HCEC 1CT (cell line): ENCODE results near the gene LCP2.

Source experiments
- DNase-seq: peaks from one replicate; pipeline ENCODE4 v3.0.0-alpha.2; 2017

The LCP2 gene

DNA sequence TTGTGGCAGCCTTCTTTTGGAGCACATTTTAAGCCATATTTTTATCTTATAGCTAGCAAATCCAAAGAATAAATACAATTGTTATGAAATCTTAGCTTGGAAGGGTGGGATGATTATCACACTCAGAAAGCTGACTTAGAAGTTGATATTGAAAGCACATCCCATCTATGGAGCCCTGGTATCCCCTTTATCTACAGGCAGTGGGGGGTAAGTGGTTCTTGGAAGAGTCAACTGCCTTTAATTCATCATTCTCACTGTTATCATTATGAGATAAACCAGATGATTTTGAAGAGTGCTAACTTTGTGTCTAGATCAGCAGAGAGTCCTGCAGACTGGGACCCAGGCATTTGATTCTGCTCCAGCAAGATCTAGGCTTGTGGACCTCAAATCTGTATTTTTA is 3.0 kb downstream of the LCP2 start:
- DNase-seq, result no peak

DNA sequence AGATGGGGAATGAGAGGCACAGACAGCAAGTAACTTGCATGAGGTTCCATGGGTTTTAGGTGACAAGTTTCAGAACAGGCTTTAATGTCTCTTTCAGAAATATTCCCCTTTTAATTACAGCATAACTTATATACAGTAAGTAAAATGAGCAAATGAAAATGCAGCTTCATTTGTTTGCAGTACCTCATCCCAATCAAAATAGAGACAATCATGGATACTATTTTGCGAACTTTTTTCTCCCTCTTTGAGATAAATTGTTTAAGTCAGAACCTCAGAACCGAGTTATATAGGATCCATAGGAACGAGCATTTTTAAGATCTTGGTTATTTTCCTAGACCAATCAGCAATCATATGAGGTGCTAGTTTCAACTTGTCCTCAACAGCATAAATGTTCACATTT is 3.5 kb downstream of the LCP2 start:
- DNase-seq, result no peak

DNA sequence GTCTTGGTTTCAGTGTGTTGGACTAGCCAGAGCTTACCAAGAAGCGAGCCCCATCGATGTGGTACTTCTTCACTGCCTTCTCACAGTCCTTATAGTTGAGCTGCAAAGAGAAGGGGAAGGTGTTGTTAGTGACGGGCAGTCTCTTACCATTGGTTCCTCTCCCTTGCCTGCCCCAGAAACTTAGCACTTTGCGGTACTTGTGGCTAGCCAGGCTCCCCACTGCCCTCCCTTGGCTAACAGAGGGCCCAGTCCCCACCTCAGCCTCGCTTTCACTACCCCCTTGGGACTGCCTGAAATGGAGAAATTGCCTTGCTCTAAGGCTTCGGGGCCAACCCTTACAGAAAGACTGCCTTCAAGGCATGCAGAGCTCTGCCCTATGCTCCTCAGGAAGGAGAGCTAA is 4.3 kb downstream of the LCP2 start:
- no peak for DNase-seq

DNA sequence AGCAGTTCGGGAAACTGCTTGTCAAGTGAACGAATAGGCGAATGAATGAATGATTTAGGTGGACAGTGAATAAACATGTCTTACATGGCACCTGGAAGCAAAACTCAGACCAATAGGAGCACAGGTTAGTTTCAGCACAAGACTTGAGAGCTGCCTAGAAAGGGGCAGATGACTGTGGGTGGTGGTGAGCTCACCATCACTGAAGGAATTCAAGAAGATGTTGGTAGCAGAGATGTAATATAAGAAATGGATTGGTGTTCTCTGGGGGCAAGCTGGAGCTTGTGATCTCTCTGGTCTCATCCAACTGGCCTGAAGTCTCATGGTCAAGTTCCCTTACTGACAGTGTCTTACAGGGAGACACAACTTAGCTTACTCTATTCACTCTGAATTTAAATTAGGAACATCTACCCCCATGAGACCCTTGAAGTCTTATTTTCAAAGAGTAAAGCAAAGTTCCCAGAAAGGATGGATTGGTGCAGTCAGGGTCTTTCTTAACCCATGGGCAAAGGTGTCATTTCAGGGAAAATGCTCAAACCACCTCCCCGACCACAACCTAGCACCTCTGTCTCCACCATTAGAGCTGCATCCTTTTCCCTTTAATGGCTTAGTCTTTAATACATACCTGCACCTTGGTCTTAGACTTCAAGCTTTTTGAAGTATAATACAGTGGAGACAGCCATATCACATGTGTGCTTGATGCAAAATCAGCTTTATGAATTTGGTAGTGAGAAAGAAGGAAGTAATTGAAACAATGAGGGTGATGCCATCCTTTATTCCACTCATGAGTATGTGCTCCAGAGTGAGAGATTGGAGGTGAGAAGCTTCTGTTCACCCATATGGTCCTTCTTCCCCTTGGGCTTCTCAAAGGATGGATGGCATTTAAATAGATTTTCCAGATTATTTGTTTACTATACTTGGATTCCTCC is 5.1 kb downstream of the LCP2 start:
- no peak for DNase-seq

DNA sequence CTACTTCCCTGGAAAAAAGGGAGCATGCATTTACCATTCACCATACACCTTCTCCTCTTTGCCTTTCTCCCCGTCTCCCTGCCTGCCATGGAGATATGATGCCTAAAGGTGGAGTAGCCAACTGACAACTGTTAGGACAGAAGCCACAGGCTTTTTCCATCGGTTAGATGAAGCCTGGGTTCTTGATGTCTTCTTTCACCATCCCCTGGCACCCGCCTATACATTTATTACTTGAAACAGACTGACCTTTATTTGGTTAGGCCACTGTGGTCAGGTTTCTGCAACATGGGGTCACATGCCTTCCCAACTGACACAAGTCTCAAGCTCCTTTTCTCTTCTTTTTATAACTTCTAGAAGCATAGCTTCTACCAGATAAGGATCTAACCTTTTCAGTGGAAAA is 7.1 kb downstream of the LCP2 start:
- no peak for DNase-seq

GRCh38 chr5:170289764-170290163 is 7.8 kb downstream of the LCP2 start:
- no peak for DNase-seq

GRCh38 chr5:170289121-170289520 is 8.5 kb downstream of the LCP2 start:
- no peak for DNase-seq

- no peak for DNase-seq
Observed at GRCh38 chr5:170288551-170288950, 9.0 kb downstream of the LCP2 start.

- DNase-seq, result no peak
Observed at GRCh38 chr5:170288151-170288550, 9.4 kb downstream of the LCP2 start.

DNA sequence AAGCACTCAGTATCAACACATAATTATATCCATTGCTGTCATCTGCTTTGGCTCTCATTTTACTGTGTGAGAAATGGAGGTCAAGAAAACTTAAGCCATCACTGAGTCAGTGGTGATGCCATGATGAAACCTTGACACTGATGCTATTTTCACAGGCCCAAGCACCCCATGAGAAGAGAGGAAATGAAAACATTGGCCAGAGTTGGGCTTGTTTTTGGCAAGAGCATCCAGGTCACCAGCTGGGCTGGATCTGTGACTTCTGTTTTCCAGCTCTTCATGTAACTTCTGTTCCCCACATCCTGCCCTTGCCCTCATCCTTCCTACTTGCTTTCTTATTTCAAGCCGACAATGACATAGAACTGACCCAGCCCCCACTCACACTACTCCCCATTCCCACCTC is 10.0 kb downstream of the LCP2 start:
- no peak for DNase-seq

DNA sequence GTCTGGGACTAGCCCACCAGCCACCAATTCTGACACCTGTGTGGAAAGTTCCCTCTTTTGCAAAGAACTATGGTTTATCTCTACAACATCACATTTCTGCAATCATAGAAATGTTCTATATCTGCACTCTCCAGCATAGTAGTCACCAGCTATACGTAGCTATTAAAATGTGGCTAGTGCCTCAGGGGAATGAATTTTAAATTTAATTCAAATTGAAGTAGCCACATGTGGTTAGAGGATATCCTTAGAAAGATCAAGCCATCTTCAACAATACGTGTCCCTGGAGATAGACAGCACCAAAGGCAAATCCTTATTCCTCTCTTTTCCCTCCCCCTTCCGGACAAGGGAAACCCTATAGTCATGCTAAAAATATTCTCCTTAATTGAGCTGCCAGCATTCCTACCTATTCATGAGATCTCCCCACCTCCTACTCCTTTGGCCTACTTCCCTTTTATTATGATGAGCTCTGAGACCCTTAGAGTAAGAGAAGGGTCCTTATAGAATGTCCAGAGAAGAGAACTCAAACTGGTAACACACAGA is 11.1 kb downstream of the LCP2 start:
- DNase-seq, result no peak

DNA sequence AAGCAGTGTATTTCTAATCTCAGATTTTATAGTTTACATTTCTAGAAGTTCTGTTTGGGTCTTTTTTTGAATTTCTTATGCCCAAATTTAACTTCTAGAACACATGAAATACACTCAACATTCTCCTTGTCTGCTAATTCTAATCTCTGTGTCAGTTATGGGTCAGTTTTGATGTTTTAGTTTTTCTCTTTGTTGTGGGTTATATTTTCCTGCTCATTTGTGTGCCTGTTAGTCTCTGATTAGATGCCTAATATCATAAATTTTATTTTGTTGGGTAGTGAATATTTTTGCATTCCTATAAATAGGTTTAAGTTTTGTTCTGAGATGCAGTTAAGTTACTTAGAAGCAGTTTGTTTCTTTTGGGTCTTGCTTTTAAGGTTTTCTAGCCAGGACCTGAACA is 12.4 kb downstream of the LCP2 start:
- DNase-seq, result no peak

DNA sequence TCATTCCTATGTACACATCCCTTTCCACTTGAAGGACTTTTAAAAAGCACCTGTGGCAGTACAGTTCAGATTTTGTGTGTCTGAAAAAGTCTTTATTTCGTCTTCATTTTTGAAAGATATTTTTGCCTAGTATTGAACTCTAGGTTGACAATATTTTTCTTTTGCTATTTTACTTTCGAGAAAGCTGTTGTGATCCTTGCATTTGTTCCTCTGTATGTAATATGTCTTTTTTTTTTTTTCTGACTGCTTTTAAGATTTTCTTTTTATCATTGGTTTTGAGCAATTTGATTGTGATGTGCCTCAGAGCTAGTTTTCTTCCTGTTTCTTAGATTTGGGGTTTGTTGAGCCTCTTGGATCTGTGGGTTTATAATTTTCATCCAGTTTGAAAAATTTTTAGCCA is 13.3 kb downstream of the LCP2 start:
- DNase-seq, result no peak

DNA sequence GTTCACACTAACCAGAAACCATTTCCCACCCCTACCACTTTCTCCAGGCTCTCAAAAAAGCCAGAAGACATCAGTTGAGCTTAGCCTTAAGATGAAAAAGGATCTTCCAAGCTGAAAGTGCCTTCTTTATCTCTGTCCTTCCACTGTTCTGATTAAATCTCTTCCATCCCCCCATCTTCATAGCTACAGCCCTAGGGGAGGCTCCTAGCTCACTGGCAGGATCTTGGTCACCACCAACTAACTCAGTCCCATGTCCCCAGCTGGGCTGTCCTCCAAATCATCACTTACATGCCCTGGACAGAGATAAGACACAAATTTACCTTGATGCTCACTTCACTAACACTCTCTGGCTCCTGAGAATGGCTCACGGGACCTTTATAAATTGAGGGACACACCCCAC is 14.3 kb downstream of the LCP2 start:
- no peak for DNase-seq

DNA sequence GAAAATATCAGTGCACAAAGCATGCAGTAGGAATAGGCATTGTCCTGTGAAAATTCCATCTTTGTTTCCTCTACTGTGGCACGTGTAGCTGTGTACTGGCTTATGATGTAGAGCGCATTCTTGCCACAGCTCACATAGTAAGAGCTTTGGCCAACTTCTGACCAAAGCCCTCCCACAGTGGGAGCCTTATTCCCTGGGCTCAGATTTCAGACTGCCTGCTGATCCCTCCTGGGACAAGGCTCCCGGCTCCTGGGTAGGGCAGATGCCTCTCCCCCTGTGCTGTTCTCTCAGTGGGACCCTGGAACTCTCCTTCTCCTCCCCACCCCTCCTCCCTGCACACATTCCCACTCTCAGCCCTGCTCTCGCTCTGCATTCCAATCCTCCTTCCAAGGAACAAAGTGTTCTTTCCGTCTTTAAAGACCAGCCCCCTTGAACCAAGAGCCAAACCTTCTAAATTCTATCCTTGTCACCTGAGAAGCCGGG is 17.5 kb downstream of the LCP2 start:
- DNase-seq, result no peak

DNA sequence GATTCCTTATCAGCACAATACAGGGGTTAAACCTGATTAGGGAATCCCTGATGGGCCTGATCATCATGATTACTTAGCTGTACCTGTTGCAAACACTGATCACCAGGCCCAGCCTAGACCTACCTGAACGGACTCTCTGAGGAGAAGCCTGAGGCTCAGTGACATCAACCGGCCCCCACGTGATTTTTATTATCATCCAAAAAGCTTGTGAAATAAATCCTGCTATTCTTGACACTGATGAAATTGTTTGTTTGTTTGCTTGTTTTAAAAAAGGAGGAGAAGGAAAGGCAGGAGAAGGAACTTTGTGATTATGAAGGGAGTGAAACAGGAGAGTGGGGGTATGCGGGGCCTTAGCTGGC is 18.1 kb downstream of the LCP2 start:
- DNase-seq, result no peak

GRCh38 chr5:170278611-170279458 is 18.7 kb downstream of the LCP2 start:
- DNase-seq, result no peak

GRCh38 chr5:170277867-170278281 is 19.7 kb downstream of the LCP2 start:
- DNase-seq, result no peak

DNA sequence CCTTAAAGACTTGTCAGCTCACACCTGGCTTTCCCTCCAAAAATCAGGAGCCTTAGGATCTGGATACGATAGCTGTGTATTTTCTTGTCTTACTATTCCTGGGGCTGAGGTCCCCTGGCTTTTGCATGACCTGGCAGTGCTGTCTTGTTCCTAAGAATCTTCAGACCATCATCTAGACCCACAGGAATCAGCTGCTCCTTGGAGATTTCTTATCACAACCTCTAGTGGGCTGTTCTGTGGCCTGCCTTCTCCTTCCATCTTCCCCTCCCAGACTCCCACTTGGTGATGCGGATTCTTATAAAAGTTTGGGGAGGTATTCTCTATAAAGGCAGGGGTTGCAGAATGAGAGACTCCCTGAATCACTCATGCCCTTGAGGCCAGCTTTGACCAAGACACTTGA is 21.4 kb downstream of the LCP2 start:
- no peak for DNase-seq

GRCh38 chr5:170275376-170275994 is 22.1 kb downstream of the LCP2 start:
- DNase-seq, result no peak

DNA sequence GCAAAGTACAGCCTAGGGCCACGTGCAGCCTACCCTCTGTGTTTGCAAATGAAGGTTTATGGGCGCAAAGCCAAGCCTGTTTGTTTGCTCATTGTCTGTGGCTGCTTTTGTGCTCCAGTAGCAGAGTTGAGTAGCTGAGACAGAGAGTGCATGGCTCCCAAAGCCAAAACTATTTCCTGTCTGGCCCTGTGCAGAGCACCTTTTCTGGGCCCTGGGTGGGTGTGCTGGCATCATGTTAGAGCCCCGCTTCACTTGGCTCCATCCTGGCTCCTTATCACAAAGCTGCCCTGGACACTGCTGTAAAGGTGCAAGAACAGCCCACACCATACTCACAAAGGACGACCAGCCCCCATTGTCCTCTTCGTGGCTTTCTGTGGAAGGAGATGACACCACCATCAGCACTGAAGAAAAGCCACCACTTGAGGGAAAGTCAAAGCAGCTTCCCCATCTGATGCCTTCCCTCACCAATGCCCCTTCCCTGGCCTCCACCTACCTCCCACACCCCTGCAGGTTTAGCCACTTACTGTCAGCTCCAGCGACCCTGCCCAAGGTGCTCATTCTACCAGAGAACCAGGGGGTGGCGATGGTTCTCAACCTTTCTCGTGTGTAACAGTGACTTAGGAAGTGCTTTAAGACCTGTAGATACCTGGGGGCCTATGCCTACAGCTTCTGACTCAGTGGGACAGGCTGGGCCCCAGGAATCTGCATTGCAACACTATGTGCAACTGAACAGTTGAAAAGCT is 23.4 kb downstream of the LCP2 start:
- no peak for DNase-seq

DNA sequence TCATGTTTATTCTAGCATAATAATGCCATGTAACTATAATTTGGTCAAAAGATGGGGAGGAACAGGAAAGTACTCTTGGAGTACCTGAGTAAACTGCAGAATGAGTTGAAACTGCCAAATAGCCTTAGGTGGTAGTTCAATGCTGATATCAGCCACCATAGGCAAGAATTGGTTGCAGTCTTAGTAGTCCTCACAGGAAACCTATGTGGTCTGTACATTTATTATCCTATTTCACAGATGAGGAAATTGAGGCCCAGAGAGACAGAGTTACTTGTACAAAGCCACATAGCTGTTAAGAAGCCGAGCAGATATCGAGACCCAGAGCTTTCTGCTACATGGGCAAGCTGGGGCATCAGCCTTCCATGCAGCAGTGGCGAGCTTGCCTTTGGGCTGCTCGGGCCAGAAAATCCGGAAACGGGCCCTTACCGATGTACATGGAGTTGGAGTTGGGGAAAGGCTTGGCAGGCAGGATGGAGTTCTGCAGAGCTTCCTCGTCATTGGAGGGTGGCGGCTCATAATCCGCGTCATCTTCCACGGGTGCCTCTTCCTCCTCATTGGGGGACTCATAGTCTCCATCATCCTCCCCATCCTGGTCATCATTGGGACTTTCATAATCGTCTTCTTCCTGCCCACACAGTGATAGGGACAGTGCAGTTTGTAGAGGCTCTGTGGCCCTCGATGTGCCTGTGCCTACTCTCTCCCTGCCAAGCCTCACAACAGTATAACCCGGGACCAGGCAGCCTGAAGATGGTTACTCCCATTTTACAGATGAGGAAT is 27.1 kb downstream of the LCP2 start:
- DNase-seq, result no peak
